ENCODE data around the gene ANGPTL2. TPM values are rescaled to one million over a fixed set of nuclear protein-coding genes. Genes with fewer than 3 reads are reported as not detected.

Gene ANGPTL2
- total RNA-seq, 2 experiments from 2014 or later: not detected

GRCh38 chr9:127119320-127119709 is 3.1 kb downstream of the ANGPTL2 start:
- DNase-seq: no peak
- POLR2A ChIA-PET: interaction anchor here (0.6 kb wide), 1 partner anchor 270 kb away, joined by 3 read pairs; no protein-coding TSS in a partner anchor
- ATAC-seq: no peak
- Mint-ChIP-seq H3K27ac (no peak overlapping the region), H3K4me1 (ENCODE audit: low read depth) (peaks cover 38% of the 10 kb centered on the region), H3K4me3 (no peak overlapping the region), H3K27me3 (ENCODE audit: low read depth) (peaks cover 32% of the 10 kb centered on the region), H3K36me3 (ENCODE audit: low read depth) (peaks cover 4% of the 10 kb centered on the region), H3K9me3 (ENCODE audit: insufficient read depth) (no peaks in the 10 kb centered on the region)
- CTCF ChIA-PET: interaction anchor here (1.8 kb wide), 1 partner anchor 133 kb away, joined by 8 read pairs; no protein-coding TSS in a partner anchor

- Mint-ChIP-seq H3K4me3 (no peak overlapping the region), H3K27me3 (ENCODE audit: low read depth) (peaks cover 29% of the 10 kb centered on the region), H3K4me1 (ENCODE audit: low read depth) (peaks cover 38% of the 10 kb centered on the region), H3K27ac (no peak overlapping the region), H3K36me3 (ENCODE audit: low read depth) (peaks cover 4% of the 10 kb centered on the region), H3K9me3 (ENCODE audit: insufficient read depth) (no peaks in the 10 kb centered on the region)
- ATAC-seq: peak; percentile 38
- POLR2A ChIA-PET: interaction anchor here (0.6 kb wide), 1 partner anchor 269 kb away, joined by 3 read pairs; no protein-coding TSS in a partner anchor
- DNase-seq: peak; percentile 39
- CTCF ChIA-PET: interaction anchor here (1.8 kb wide), 1 partner anchor 133 kb away, joined by 8 read pairs; no protein-coding TSS in a partner anchor
Observed at GRCh38 chr9:127118597-127119319, 3.7 kb downstream of the ANGPTL2 start.

GRCh38 chr9:127117801-127118200 is 4.6 kb downstream of the ANGPTL2 start:
- Mint-ChIP-seq H3K9me3 (ENCODE audit: insufficient read depth) (no peaks in the 10 kb centered on the region), H3K4me1 (ENCODE audit: low read depth) (peaks cover 38% of the 10 kb centered on the region), H3K27me3 (ENCODE audit: low read depth) (peaks cover 20% of the 10 kb centered on the region), H3K36me3 (ENCODE audit: low read depth) (peaks cover 4% of the 10 kb centered on the region), H3K4me3 (no peak overlapping the region), H3K27ac (no peak overlapping the region)
- CTCF ChIA-PET: interaction anchor here (1.5 kb wide), 1 partner anchor 152 kb away, joined by 3 read pairs; no protein-coding TSS in a partner anchor
- ATAC-seq (no peak), DNase-seq (no peak)
- POLR2A ChIA-PET: no interaction called here

DNA sequence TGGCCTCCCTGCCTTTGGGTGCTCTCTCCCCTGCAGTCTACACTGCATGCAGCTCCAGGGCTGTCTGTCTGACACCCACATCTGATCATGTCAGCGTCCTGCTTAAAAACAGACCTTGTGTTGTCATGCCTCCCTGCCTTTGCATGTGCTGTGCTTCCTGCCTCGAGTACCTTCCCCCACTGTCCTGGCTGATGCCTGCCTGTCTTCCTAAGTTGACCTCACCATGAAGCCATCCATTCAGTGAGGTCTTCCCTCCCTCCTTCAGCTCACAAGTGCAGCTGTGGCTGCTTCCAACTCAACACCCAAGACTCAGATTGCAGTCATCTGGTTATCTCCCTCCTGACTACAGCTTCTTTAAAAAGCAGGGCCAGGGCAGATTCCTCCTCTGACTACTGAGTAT is 5.5 kb downstream of the ANGPTL2 start:
- H3K27ac Mint-ChIP-seq: peak overlapping the region; percentile 74
- H3K36me3 Mint-ChIP-seq (ENCODE audit: low read depth): peaks cover 4% of the 10 kb centered on the region
- H3K4me3 Mint-ChIP-seq: no peak overlapping the region
- CTCF ChIA-PET: interaction anchor here (0.9 to 1.5 kb wide), 3 partner anchors 44 to 177 kb away, joined by 3 to 4 read pairs (median 3); no protein-coding TSS in a partner anchor
- no peaks in the 10 kb centered on the region for H3K9me3 Mint-ChIP-seq (ENCODE audit: insufficient read depth)
- peak; percentile 24 for ATAC-seq
- DNase-seq: peak; percentile 30
- POLR2A ChIA-PET: no interaction called here
- peaks cover 38% of the 10 kb centered on the region for H3K4me1 Mint-ChIP-seq (ENCODE audit: low read depth)
- peaks cover 13% of the 10 kb centered on the region for H3K27me3 Mint-ChIP-seq (ENCODE audit: low read depth)

DNA sequence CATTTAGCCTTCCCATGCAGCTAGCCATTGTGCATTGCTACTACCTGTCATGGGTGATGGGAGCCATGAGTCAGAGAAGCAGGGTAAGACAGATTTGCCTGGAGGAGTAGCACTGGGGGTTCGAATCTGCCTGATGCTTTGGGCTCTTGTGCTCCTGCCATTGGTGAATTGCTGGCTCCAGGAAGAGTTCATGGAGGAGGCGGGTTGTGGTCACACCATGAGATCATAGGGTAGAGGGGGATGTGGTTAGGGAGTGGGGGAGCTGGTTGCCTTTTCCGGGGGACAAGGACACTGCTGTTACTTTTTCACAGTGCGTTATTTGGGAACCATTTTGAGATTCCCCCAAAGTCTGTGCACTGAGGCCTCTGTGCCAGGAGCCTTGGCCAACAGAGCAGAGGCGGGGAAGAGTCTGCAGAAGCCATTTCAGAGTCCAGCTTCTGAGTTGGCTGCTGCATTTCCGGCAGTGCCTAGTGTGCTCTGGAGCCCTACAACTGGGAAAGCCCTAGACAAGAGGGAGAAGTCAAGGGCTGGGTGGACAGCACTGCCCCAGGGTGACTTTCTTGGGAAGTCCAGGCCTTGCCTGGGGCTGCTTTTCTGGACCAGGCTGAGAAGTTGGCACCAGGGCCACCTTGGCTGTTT is 6.2 kb downstream of the ANGPTL2 start:
- peak; percentile 25 for ATAC-seq
- peak; percentile 58 for DNase-seq
- H3K4me1 Mint-ChIP-seq (ENCODE audit: low read depth): peaks cover 38% of the 10 kb centered on the region
- no peaks in the 10 kb centered on the region for H3K9me3 Mint-ChIP-seq (ENCODE audit: insufficient read depth)
- H3K36me3 Mint-ChIP-seq (ENCODE audit: low read depth): peaks cover 4% of the 10 kb centered on the region
- peaks cover 6% of the 10 kb centered on the region for H3K27me3 Mint-ChIP-seq (ENCODE audit: low read depth)
- ChIA-PET CTCF (interaction anchor here (0.9 to 1.5 kb wide), 5 partner anchors 13 to 176 kb away, joined by 3 to 4 read pairs (median 3); no protein-coding TSS in a partner anchor), POLR2A (interaction anchor here (1.6 kb wide), 1 partner anchor 8 kb away, joined by 3 read pairs; no protein-coding TSS in a partner anchor)
- H3K4me3 Mint-ChIP-seq: peak overlapping the region; percentile 45
- peak overlapping the region; percentile 74 for H3K27ac Mint-ChIP-seq

- H3K36me3 Mint-ChIP-seq (ENCODE audit: low read depth): peaks cover 4% of the 10 kb centered on the region
- no peaks in the 10 kb centered on the region for H3K9me3 Mint-ChIP-seq (ENCODE audit: insufficient read depth)
- CTCF ChIA-PET: interaction anchor here (1.5 kb wide), 1 partner anchor 11 kb away, joined by 3 read pairs; no protein-coding TSS in a partner anchor
- POLR2A ChIA-PET: no interaction called here
- H3K27ac Mint-ChIP-seq: no peak overlapping the region
- peaks cover 38% of the 10 kb centered on the region for H3K4me1 Mint-ChIP-seq (ENCODE audit: low read depth)
- ATAC-seq: no peak
- H3K27me3 Mint-ChIP-seq (ENCODE audit: low read depth): peaks cover 2% of the 10 kb centered on the region
- no peak for DNase-seq
- no peak overlapping the region for H3K4me3 Mint-ChIP-seq
Observed at GRCh38 chr9:127114606-127115005, 7.8 kb downstream of the ANGPTL2 start.

- no peak for DNase-seq
- peaks cover 4% of the 10 kb centered on the region for H3K36me3 Mint-ChIP-seq (ENCODE audit: low read depth)
- H3K27ac Mint-ChIP-seq: no peak overlapping the region
- ChIA-PET CTCF (no interaction called here), POLR2A (no interaction called here)
- ATAC-seq: no peak
- no peaks in the 10 kb centered on the region for H3K9me3 Mint-ChIP-seq (ENCODE audit: insufficient read depth)
- peaks cover 2% of the 10 kb centered on the region for H3K27me3 Mint-ChIP-seq (ENCODE audit: low read depth)
- peaks cover 28% of the 10 kb centered on the region for H3K4me1 Mint-ChIP-seq (ENCODE audit: low read depth)
- no peak overlapping the region for H3K4me3 Mint-ChIP-seq
Observed at GRCh38 chr9:127113191-127113972, 9.1 kb downstream of the ANGPTL2 start.

GRCh38 chr9:127112735-127113161 is 9.7 kb downstream of the ANGPTL2 start:
- POLR2A ChIA-PET: no interaction called here
- DNase-seq: no peak
- H3K27ac Mint-ChIP-seq: no peak overlapping the region
- peaks cover 2% of the 10 kb centered on the region for H3K27me3 Mint-ChIP-seq (ENCODE audit: low read depth)
- H3K4me3 Mint-ChIP-seq: no peak overlapping the region
- CTCF ChIA-PET: no interaction called here
- peaks cover 25% of the 10 kb centered on the region for H3K4me1 Mint-ChIP-seq (ENCODE audit: low read depth)
- H3K36me3 Mint-ChIP-seq (ENCODE audit: low read depth): peaks cover 4% of the 10 kb centered on the region
- no peak for ATAC-seq
- H3K9me3 Mint-ChIP-seq (ENCODE audit: insufficient read depth): no peaks in the 10 kb centered on the region

- H3K27ac Mint-ChIP-seq: no peak overlapping the region
- no peak overlapping the region for H3K4me3 Mint-ChIP-seq
- H3K36me3 Mint-ChIP-seq (ENCODE audit: low read depth): peaks cover 1% of the 10 kb centered on the region
- ChIA-PET POLR2A (no interaction called here), CTCF (no interaction called here)
- no peak for DNase-seq
- no peaks in the 10 kb centered on the region for H3K9me3 Mint-ChIP-seq (ENCODE audit: insufficient read depth)
- ATAC-seq: no peak
- H3K4me1 Mint-ChIP-seq (ENCODE audit: low read depth): peaks cover 18% of the 10 kb centered on the region
- peaks cover 2% of the 10 kb centered on the region for H3K27me3 Mint-ChIP-seq (ENCODE audit: low read depth)
Observed at GRCh38 chr9:127112056-127112455, 10.4 kb downstream of the ANGPTL2 start.

- CTCF ChIA-PET: no interaction called here
- no peak for ATAC-seq
Observed at GRCh38 chr9:127109212-127109711, 13.2 kb downstream of the ANGPTL2 start.

DNA sequence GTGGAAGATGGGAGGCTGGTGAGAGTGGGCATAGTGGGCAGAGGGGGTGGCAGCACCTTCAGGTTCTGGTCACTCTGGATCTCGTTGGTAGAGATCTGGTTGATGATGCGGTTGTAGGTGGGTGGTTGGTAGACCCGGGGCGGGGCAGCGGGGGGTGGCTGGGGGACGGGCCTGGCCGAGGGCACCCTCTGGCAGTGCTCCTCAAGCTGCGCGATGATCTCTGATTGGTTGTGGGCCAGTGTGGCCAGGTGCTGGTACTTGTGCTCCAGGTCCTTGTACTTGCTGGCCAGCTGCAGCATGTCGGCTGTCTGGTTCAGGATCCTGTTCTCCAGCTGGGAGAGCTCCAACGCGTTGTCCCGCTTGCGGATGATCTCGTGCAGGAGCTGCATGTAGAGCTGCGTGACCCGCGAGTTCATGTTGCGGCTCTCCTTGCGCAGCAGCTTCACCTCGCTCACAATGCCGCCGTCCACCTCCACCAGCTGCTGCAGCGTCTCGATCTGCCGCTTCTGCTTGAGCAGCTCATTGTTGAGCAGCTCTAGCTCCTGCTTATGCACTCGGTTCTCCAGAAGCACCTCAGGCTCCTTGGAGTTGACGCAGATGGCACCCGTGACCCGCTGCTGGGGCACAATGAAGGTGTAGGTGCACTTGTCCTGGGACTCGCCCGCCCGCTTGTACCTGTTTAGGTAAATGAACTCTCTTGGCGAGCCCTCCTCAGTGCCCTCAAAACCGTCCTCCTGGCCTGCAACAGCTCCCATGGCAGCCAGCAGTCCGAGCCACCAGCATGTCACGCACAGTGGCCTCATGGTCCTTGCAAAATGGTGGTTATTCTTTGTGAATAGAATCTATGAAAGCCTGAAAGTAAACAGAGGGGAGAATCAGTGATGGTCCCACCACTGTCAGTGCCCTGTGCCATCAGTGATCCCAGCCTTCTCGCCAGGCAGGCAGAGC is 14.2 kb downstream of the ANGPTL2 start:
- H3K36me3 Mint-ChIP-seq (ENCODE audit: low read depth): no peaks in the 10 kb centered on the region
- H3K27me3 Mint-ChIP-seq (ENCODE audit: low read depth): peaks cover 2% of the 10 kb centered on the region
- no peak overlapping the region for H3K4me3 Mint-ChIP-seq
- H3K4me1 Mint-ChIP-seq (ENCODE audit: low read depth): no peaks in the 10 kb centered on the region
- H3K9me3 Mint-ChIP-seq (ENCODE audit: insufficient read depth): no peaks in the 10 kb centered on the region
- ChIA-PET POLR2A (no interaction called here), CTCF (no interaction called here)
- DNase-seq (no peak), ATAC-seq (no peak)
- no peak overlapping the region for H3K27ac Mint-ChIP-seq

More at GRCh38 chr9:127109212-127109711, 13.2 kb downstream of the ANGPTL2 start:
- H3K27ac Mint-ChIP-seq: no peak overlapping the region
- no peaks in the 10 kb centered on the region for H3K36me3 Mint-ChIP-seq (ENCODE audit: low read depth)
- H3K4me1 Mint-ChIP-seq (ENCODE audit: low read depth): no peaks in the 10 kb centered on the region
- H3K9me3 Mint-ChIP-seq (ENCODE audit: insufficient read depth): no peaks in the 10 kb centered on the region
- peaks cover 2% of the 10 kb centered on the region for H3K27me3 Mint-ChIP-seq (ENCODE audit: low read depth)
- POLR2A ChIA-PET: no interaction called here
- DNase-seq: no peak
- H3K4me3 Mint-ChIP-seq: no peak overlapping the region
